Activated naive CD4-positive, alpha-beta T cell treated with Interleukin-2 at 50 U/mL for 16 hours (primary cell): Measurements from ENCODE around the gene PCDHGA12.
A peak's percentile ranks its signal among the peaks of the same experiment; 100 is the strongest.
"Not testable (repeated sequence)": the region's sequence is repeated elsewhere in the genome, so short reads cannot be mapped to it uniquely, and the experiment has no call there.

Experiments used
- DNase-seq: peaks from one replicate; pipeline ENCODE4 v3.0.0-alpha.2; 2020

The PCDHGA12 gene

DNA sequence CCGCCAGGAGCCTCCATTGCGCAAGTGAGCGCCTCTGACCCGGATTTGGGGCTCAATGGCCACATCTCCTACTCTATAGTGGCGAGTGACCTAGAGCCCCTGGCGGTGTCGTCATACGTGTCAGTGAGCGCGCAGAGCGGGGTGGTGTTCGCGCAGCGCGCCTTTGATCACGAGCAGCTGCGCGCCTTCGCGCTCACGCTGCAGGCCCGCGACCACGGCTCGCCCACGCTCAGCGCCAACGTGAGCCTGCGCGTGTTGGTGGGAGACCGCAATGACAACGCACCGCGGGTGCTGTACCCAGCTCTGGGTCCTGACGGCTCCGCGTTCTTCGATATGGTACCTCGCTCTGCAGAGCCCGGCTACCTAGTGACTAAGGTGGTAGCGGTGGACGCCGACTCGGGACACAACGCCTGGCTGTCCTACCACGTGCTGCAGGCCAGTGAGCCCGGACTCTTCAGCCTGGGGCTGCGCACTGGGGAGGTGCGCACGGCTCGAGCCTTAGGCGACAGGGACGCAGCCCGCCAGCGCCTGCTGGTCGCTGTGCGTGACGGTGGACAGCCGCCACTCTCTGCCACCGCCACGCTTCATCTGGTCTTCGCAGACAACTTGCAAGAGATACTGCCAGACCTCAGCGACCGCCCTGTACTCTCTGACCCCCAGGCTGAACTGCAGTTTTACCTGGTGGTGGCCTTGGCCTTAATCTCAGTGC is 20.6 kb upstream of the PCDHGA12 start:
- DNase-seq, result no peak

DNA sequence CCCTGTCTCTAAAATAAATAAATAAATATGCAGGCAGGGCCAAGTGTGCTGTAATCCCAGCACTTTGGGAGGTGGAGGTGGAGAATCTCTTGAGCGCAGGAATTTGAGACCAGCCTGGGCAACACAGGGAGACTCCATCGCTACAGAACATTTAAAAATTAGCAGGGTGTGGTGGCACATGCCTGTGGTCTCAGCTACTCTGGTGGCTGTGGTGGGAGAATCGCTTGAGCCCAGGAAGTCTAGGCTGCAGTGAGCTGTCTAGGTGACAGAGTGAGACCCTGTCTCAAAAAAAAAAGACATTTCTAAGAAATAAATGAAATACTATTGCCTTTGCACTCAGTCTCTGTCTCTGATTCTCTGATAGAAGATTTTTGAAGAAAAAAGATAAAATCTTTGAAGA is 18.7 kb upstream of the PCDHGA12 start:
- DNase-seq, result no peak

DNA sequence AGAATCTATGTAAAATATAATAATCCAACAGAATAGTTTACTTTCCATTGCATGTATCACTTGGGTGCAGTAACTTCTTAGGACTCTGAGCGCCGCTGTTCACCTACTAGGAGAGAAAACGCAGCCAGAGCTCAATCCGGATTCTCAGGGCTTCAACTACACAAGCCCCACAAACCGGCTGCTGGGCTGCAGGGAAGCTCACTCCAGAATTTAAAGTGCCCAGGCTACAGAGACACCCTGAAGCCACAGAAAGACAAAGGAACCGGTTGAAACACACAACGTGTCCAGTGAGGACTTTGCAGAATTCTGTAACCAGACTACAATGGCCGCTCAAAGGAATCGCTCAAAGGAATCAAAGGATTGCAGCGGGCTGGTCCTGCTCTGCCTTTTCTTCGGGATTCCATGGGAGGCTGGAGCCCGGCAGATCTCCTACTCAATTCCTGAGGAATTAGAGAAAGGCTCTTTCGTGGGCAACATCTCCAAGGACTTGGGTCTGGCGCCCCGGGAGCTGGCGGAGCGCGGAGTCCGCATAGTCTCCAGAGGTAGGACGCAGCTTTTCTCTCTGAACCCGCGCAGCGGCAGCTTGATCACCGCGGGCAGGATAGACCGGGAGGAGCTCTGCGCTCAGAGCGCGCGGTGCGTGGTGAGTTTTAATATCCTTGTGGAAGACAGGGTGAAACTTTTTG is 17.3 kb upstream of the PCDHGA12 start, which contains the start of gene PCDHGA10:
TSS of gene PCDHGA10 (plus strand) at position 134 of the 686 bp plus-strand sequence. CDS start at position 323, 189 bp downstream.
- peak; percentile 61 for DNase-seq

DNA sequence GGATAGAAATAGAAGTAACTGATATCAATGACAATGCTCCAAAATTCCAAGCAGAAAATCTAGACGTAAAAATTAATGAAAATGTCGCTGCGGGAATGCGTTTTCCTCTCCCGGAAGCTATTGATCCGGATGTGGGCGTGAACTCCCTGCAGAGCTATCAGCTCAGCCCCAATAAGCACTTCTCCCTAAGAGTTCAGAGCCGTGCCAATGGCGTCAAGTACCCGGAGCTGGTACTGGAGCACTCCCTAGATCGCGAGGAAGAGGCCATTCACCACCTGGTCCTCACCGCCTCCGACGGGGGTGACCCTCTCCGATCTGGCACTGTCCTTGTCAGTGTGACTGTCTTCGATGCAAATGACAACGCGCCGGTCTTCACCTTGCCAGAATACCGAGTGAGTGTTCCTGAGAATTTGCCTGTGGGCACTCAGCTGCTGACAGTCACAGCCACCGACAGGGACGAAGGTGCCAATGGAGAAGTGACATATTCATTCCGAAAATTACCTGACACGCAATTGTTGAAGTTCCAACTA is 16.7 kb upstream of the PCDHGA12 start:
- no peak for DNase-seq

DNA sequence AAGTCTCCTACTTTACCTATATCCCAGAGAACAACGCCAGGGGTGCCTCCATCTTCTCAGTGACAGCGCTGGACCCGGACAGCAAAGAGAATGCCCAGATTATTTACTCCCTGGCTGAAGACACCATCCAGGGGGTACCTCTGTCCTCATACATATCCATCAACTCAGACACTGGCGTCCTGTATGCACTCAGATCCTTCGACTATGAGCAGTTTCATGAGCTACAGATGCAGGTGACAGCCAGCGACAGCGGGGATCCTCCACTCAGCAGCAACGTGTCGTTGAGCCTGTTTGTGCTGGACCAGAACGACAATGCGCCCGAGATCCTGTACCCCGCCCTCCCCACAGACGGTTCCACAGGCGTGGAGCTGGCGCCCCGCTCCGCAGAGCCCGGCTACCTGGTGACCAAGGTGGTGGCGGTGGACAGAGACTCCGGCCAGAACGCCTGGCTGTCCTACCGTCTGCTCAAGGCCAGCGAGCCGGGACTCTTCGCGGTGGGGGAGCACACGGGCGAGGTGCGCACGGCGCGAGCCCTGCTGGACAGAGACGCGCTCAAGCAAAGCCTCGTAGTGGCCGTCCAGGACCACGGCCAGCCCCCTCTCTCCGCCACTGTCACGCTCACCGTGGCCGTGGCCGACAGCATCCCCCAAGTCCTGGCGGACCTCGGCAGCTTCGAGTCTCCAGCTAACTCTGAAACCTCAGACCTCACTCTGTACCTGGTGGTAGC is 15.6 kb upstream of the PCDHGA12 start:
- not testable (repeated sequence) for DNase-seq

DNA sequence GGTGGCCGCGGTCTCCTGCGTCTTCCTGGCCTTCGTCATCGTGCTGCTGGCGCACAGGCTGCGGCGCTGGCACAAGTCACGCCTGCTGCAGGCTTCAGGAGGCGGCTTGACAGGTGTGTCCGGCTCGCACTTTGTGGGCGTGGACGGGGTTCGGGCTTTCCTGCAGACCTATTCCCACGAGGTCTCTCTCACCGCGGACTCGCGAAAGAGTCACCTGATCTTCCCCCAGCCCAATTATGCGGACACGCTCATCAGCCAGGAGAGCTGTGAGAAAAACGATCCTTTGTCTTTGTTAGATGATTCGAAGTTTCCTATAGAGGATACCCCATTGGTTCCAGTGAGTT is 15.1 kb upstream of the PCDHGA12 start:
- not testable (repeated sequence) for DNase-seq

DNA sequence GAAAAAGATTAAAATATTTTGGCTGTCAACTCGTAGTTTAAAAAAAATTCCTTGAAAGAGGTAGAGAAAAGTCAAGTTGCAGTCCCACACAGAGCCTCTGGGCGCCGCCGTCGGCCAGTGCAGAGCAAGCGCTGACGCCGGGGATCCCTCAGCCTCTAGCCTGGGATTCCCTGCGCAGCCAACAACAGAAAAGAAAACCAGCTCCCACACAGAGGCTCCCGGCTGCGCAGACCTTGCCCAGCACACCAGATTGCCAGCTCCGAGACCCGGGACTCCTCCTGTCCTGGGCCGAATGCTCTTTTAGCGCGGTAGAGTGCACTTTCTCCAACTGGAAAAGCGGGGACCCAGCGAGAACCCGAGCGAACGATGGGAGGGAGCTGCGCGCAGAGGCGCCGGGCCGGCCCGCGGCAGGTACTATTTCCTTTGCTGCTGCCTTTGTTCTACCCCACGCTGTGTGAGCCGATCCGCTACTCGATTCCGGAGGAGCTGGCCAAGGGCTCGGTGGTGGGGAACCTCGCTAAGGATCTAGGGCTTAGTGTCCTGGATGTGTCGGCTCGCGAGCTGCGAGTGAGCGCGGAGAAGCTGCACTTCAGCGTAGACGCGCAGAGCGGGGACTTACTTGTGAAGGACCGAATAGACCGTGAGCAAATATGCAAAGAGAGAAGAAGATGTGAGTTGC is 12.7 kb upstream of the PCDHGA12 start, which contains the start of gene PCDHGB7:
TSS of gene PCDHGB7 (plus strand) at position 184 of the 679 bp plus-strand sequence. CDS start at position 367, 183 bp downstream.
- DNase-seq, result peak; percentile 46

DNA sequence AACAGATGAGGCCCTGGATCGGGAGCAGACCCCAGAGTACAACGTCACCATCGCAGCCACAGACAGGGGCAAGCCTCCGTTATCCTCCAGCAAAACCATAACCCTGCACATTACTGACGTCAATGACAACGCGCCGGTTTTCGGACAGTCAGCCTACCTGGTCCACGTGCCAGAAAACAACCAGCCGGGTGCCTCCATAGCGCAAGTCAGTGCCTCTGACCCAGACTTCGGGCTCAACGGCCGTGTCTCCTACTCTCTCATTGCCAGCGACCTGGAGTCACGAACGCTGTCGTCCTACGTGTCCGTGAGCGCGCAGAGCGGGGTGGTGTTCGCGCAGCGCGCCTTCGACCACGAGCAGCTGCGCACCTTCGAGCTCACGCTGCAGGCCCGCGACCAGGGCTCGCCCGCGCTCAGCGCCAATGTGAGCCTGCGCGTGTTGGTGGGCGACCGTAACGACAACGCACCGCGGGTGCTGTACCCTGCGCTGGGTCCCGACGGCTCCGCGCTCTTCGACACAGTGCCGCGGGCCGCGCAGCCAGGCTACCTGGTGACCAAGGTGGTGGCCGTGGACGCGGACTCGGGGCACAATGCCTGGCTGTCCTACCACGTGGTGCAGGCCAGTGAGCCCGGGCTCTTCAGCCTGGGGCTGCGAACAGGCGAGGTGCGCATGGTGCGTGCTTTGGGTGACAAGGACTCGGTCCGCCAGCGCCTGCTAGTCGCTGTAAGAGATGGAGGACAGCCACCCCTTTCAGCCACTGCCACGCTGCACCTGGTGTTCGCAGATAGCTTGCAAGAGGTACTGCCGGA is 11.0 kb upstream of the PCDHGA12 start:
- DNase-seq, result no peak

DNA sequence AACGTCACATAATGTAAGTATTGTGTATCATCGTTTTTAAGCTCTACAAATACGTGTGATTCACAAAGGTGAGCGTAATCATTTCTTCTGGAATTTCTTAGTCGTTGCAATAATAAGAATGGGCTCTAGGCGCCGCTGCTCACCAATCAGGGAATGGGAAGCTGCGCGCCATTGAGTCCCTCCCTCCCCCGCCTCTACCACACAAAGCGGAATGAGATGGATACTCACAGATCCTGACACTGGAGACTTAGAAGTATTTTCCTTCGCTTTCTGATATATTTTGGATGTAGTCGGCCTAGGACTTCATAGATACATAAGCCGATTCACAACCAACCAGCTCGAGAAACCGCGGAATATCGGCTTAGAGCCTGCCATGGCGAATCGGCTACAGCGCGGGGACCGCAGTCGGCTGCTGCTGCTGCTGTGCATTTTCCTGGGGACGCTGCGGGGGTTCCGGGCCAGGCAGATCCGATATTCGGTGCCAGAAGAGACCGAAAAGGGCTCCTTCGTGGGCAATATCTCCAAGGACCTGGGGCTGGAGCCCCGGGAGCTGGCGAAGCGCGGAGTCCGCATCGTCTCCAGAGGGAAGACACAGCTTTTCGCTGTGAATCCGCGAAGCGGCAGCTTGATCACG is 9.3 kb upstream of the PCDHGA12 start, which contains the start of gene PCDHGA11:
TSS of gene PCDHGA11 (plus strand) at position 197 of the 634 bp plus-strand sequence. CDS start at position 374, 177 bp downstream.
- DNase-seq, result peak; percentile 37

DNA sequence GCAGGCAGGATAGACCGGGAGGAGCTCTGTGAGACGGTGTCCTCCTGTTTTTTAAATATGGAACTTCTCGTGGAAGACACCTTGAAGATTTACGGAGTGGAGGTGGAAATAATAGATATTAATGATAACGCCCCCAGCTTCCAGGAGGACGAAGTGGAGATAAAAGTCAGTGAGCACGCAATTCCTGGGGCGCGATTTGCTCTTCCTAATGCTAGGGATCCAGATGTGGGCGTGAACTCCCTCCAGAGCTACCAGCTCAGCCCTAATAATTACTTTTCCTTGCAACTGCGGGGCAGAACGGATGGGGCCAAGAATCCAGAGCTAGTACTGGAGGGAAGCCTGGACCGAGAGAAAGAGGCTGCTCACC is 8.8 kb upstream of the PCDHGA12 start:
- no peak for DNase-seq

DNA sequence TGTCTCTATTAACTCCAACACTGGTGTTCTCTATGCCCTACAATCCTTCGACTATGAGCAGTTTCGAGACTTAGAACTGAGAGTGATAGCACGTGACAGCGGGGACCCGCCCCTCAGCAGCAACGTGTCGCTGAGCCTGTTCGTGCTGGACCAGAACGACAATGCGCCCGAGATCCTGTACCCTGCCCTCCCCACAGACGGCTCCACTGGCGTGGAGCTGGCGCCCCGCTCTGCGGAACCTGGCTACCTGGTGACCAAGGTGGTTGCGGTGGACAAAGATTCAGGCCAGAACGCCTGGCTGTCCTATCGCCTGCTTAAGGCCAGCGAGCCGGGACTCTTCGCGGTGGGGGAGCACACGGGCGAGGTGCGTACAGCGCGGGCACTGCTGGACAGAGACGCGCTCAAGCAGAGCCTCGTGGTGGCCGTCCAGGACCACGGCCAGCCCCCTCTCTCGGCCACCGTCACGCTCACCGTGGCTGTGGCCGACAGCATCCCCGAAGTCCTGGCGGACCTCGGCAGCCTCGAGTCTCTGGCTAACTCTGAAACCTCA is 7.5 kb upstream of the PCDHGA12 start:
- no peak for DNase-seq

DNA sequence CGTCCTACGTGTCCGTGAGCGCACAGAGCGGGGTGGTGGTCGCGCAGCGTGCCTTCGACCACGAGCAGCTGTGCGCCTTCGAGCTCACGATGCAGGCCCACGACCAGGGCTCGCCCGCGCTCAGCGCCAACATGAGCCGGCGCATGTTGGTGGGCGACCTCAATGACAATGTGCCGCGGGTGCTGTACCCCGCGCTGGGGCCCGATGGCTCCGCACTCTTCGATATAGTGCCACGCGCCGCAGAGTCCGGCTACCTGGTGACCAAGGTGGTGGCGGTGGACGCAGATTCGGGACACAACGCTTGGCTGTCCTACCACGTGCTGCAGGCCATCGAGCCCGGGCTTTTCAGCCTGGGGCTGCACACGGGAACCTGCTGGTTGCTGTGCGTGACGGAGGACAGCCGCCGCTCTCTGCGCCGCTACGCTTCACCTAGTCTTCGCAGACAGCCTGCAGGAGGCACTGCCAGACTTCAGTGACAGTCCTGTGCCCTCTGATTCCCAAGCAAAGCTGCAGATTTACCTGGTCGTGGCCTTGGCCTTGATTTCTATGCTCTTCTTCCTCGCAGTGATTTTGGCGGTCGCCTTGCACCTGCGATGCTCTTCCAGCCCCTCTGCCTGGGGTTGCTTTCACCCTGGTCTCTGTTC is 2.4 kb upstream of the PCDHGA12 start:
- no peak for DNase-seq

DNA sequence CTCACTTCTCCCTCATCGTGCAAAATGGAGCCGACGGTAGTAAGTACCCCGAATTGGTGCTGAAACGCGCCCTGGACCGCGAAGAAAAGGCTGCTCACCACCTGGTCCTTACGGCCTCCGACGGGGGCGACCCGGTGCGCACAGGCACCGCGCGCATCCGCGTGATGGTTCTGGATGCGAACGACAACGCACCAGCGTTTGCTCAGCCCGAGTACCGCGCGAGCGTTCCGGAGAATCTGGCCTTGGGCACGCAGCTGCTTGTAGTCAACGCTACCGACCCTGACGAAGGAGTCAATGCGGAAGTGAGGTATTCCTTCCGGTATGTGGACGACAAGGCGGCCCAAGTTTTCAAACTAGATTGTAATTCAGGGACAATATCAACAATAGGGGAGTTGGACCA is 979 bp downstream of the PCDHGA12 start:
- DNase-seq, result no peak

DNA sequence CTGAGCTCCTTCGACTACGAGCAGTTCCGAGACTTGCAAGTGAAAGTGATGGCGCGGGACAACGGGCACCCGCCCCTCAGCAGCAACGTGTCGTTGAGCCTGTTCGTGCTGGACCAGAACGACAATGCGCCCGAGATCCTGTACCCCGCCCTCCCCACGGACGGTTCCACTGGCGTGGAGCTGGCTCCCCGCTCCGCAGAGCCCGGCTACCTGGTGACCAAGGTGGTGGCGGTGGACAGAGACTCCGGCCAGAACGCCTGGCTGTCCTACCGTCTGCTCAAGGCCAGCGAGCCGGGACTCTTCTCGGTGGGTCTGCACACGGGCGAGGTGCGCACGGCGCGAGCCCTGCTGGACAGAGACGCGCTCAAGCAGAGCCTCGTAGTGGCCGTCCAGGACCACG is 2.0 kb downstream of the PCDHGA12 start:
- DNase-seq, result not testable (repeated sequence)

DNA sequence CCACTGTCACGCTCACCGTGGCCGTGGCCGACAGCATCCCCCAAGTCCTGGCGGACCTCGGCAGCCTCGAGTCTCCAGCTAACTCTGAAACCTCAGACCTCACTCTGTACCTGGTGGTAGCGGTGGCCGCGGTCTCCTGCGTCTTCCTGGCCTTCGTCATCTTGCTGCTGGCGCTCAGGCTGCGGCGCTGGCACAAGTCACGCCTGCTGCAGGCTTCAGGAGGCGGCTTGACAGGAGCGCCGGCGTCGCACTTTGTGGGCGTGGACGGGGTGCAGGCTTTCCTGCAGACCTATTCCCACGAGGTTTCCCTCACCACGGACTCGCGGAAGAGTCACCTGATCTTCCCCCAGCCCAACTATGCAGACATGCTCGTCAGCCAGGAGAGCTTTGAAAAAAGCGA is 2.4 kb downstream of the PCDHGA12 start:
- DNase-seq, result not testable (repeated sequence)

DNA sequence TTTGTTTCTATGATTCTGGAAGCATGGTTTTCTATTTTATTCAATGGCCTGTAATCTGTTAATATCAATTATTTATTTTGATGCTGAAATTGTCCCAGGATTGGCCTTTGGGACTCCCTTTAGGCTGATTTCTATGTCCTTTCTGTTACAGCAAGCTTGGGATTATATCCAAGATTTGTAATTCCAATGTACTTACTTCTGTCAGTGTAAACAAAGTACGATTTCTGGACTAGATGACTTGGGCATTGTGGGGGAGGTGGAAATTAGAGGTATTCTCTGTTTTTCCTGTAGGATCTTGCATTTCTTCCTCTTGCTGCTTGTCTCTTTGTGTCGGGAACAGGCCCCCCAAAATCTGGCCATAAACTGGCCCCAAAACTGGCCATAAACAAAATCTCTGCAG is 3.7 kb downstream of the PCDHGA12 start:
- DNase-seq, result no peak

DNA sequence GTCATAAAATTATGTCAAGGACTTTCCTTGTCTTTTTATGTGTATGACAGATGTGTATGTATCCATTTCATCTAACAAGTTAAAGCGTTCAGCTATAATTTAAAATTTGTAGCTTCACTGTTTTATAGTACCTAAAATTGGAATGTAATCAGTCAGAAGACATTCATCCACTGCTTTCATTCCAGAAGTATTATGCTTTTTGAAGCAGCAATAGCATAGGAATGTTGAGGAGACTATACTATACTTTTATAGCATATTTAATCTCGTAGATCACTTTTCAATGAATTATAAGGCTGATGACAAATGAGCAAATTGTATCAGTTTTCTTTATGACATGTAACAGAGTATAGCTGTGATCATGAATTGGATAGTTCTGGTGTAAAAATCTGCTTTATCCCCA is 6.9 kb downstream of the PCDHGA12 start:
- no peak for DNase-seq

DNA sequence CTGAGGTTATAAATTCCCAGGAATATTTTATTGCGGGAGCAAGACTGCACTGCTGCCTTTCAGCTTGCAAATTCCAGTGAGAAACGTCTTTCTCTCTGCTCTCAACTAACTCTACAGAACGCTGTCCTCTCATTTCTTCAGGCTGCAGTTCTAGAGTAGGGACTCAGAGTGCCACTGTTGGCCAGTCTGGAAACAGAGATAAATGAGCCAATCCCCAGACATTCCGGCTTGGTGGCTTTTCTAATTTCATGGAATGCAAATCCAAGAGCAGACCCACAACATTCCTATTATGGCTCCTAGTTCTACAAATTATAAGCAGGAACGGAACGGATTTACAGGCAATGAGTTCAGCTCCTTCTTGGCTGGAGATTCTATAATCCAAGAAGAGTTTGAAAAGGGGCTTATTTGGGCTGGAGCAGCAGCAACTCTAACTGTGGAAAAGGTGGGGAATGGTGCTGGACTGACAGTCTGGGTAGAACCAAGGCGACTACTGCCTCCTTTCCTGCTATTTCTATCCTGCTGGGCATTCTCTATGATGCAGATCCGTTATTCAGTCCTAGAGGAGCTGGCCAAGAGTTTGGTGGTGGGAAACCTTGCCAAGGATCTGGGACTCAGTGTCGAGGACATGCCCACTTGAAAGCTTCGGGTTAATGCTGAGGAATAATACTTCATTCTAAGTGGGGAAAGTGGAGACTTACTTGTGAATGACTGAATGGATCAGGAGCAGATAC is 9.3 kb downstream of the PCDHGA12 start:
- DNase-seq, result no peak

DNA sequence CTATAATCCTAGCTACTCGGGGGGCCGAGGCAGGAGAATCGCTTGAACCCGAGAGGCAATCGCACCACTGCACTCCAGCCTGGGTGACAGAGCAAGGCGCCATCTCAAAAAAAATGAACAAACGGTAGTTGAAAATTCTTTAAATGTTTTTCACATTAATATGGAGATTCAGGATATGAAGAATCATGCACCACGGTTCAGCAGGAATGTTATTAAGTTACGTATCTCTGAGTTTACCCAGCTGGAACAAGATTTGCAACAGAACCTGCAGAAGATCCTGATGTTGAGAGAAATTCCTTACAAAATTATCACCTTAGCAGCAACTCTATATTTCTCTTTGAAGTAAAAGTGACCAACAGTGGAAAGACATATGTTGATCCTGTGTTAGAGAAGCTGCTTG is 10.0 kb downstream of the PCDHGA12 start:
- no peak for DNase-seq
